Measurements from ENCODE around the gene RPL26. TPM values are rescaled to one million over a fixed set of nuclear protein-coding genes. Genes with fewer than 3 reads are reported as not detected.

RPL26 gene
- total and polyA plus RNA-seq, 3 donors from 2014 or later, result 769 to 1,617 (median 1,360) TPM

DNA sequence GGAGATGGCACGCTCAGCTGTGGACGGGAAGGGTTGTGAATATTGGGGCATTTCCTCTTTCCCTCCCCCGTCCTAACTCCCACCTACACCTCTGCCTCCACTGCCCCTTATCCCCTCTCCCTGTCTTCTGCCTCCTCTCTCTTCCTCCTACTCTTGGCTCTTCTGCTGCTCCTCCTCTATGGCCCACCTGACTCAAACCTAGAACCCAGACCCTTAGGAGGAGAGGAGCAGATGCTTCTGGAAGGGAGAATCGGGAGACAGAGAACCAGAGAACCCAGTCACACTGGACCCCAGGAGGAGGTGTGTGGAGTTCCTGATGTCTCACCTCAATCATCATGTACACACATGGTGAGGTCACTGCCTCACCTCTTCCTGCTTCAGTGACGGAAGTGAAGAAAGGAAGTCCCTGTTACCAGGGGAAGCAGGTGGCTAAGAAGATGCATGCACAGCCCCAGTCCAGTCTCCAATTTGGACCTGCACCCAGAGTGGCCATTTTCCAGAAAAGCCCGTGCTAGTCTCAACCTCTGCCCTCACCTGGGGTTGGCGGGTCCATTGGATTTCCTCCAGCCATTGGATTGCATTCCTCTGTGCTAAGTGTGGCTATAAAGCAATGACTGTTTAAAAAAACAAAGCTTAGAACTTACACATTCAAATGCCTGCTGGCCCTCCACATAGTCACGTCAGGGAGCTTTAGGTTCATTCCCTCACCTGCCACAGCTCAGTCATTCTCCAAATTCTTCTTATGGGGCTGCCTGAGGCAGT lies 10.7 kb upstream of the RPL26 start:
- TF ChIP-seq CTCF (IDR thresholded peaks at IDR 0.05), result no peak
- TF ChIP-seq POLR2A (IDR thresholded peaks at IDR 0.05), result no peak
- DNase-seq, result no peak
- WGBS, 2 donors, result 68 to 74% methylated on average over 8 of the region's 8 CpGs
- H3K4me3 ChIP-seq, result no peak overlapping the region
- no peaks in the 10 kb centered on the region for H3K4me1 ChIP-seq
- H3K27ac ChIP-seq, result no peak overlapping the region
- intact Hi-C loops (cut with DNase I; ENCODE audit: low total_unique reads), result no loop called here
- no peaks in the 10 kb centered on the region for H3K9me3 ChIP-seq
- no peaks in the 10 kb centered on the region for H3K27me3 ChIP-seq
- no peaks in the 10 kb centered on the region for H3K36me3 ChIP-seq (ENCODE audit: low read depth, missing control alignments)

GRCh38 chr17:8392674-8393469 lies 9.9 kb upstream of the RPL26 start:
- 50 to 72% methylated on average over 4 to 46 of the region's 46 CpGs for WGBS, 2 donors
- H3K36me3 ChIP-seq (ENCODE audit: low read depth, missing control alignments), result no peaks in the 10 kb centered on the region
- H3K4me1 ChIP-seq, result no peaks in the 10 kb centered on the region
- no peak for TF ChIP-seq CTCF (IDR thresholded peaks at IDR 0.05)
- no peak for TF ChIP-seq POLR2A (IDR thresholded peaks at IDR 0.05)
- intact Hi-C loops (cut with DNase I; ENCODE audit: low total_unique reads), result no loop called here
- no peaks in the 10 kb centered on the region for H3K9me3 ChIP-seq
- no peak for DNase-seq
- H3K27ac ChIP-seq, result no peak overlapping the region
- peak overlapping the region in 1 of 2 donors; percentile 18 for H3K4me3 ChIP-seq
- no peaks in the 10 kb centered on the region for H3K27me3 ChIP-seq

DNA sequence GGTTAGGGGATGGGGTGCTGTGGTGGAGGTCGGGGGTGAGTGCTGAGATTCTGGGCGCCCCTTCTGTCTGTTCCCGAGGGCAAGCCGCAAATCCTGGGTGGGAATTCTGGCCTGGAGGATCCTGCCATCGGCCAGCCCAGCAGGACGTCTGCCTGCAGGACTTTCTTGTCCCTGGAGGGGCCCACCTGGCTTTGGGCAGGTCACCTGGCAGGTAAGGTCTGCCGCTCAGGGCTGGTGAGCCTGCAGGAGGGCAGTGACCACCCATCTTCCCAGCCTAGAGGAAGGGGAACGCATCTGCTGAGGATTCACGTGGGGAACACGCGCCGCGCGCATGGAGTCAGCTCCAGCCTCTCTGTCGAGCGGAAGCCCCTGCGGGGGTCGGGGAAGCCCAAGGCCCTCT lies 9.3 kb upstream of the RPL26 start:
- intact Hi-C loops (cut with DNase I; ENCODE audit: low total_unique reads), result no loop called here
- H3K4me3 ChIP-seq, result peak overlapping the region in 1 of 2 donors; percentile 18
- no peaks in the 10 kb centered on the region for H3K27me3 ChIP-seq
- H3K4me1 ChIP-seq, result no peaks in the 10 kb centered on the region
- no peaks in the 10 kb centered on the region for H3K9me3 ChIP-seq
- H3K36me3 ChIP-seq (ENCODE audit: low read depth, missing control alignments), result no peaks in the 10 kb centered on the region
- no peak for TF ChIP-seq POLR2A (IDR thresholded peaks at IDR 0.05)
- no peak for TF ChIP-seq CTCF (IDR thresholded peaks at IDR 0.05)
- DNase-seq, result no peak
- no peak overlapping the region for H3K27ac ChIP-seq
- 58 to 59% methylated on average over 12 to 18 of the region's 18 CpGs for WGBS, 2 donors

DNA sequence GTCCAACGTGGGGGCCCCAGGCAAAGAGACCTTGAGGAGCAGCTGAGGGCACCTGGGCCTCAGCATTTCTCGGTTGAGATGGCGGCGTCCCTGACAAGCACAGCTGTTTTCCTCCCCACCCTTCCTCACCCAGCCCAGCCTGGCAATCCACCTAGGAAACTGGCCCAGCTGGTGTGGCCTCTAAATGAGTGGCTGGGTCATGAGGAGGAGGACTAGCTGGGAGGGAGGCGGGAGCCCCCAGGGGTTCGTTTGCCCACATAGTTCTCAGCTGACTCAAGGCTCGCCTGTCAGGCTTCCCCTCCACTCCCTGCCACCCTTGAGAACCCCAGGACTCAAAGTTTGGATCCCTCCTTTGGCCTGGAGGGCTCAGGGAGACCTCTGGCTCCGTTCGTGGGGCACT lies 8.7 kb upstream of the RPL26 start:
- TF ChIP-seq POLR2A (IDR thresholded peaks at IDR 0.05), result no peak
- no peak for DNase-seq
- intact Hi-C loops (cut with DNase I; ENCODE audit: low total_unique reads), result no loop called here
- H3K9me3 ChIP-seq, result no peaks in the 10 kb centered on the region
- no peaks in the 10 kb centered on the region for H3K27me3 ChIP-seq
- no peaks in the 10 kb centered on the region for H3K4me1 ChIP-seq
- no peak overlapping the region for H3K4me3 ChIP-seq
- no peaks in the 10 kb centered on the region for H3K36me3 ChIP-seq (ENCODE audit: low read depth, missing control alignments)
- 27 to 41% methylated on average over 8 to 9 of the region's 9 CpGs for WGBS, 2 donors
- no peak overlapping the region for H3K27ac ChIP-seq

DNA sequence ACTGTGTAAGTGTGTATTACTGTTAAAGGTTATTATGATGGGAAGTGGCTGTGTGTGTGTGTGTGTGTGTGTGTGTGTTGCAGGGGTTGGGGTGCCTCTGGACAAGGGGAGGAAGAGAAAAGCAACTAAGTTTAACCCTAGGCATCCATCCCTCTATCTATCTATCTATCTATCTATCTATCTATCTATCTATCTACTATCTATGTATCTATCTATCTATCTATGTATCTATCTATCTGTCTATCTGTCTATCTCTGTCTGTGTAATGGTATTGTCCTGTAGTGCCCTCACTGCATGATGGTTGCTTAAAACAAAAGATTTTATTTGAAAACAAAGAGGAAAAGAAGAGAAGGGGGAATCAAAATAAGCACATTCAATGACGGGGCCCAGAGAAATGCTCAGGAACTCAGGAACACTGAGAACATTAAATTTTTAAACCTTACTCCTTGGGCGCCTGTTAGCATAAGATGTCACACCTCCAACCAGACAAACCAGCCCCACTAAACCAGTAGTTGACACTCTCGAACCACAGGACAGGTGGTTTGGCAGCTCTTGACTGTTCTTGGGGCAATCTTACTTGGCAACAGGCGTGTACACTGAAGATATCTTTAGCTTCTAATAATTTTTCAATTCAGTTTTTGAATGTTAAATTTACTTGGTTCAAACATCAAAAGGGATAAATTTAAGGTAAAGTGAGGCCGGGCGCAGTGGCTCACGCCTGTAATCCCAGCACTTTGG lies 5.1 kb upstream of the RPL26 start:
- intact Hi-C loops (cut with DNase I; ENCODE audit: low total_unique reads), result no loop called here
- Histone ChIP-seq H3K4me3 (no peak overlapping the region), H3K27ac (no peak overlapping the region), H3K36me3 (ENCODE audit: low read depth, missing control alignments) (no peaks in the 10 kb centered on the region), H3K4me1 (no peaks in the 10 kb centered on the region), H3K27me3 (no peaks in the 10 kb centered on the region), H3K9me3 (no peaks in the 10 kb centered on the region)
- TF ChIP-seq POLR2A (IDR thresholded peaks at IDR 0.05), result no peak
- TF ChIP-seq CTCF (IDR thresholded peaks at IDR 0.05), result no peak
- no peak for DNase-seq
- 92 to 93% methylated on average over 7 of the region's 7 CpGs for WGBS, 2 donors

All from testis (tissue), 3 donors.